ENCODE data around the gene PHF3.
"Not testable (repeated sequence)": the region's sequence is repeated elsewhere in the genome, so short reads cannot be mapped to it uniquely, and the experiment has no call there.

PHF3 gene

GRCh38 chr6:63734923-63735322 lies 99.3 kb downstream of the PHF3 start:
- Histone ChIP-seq H3K9ac (ENCODE audit: low read depth in 1 of 2, low read length in 2 of 2) (no peak overlapping the region), H3K4me1 (ENCODE audit: control insufficient read depth in 2 of 2, insufficient read depth in 2 of 2, low read length in 2 of 2) (peaks cover 0 to 6% of the 10 kb centered on the region in 2 donors), H3K4me3 (ENCODE audit: low read length in 2 of 2) (no peak overlapping the region), H3K9me3 (ENCODE audit: control insufficient read depth in 2 of 2, low read length in 2 of 2) (no peaks in the 10 kb centered on the region), H3K27ac (ENCODE audit: low read depth in 2 of 2, low read length in 2 of 2) (no peak overlapping the region), H3K27me3 (ENCODE audit: control insufficient read depth in 2 of 2, insufficient read depth in 2 of 2, low read length in 2 of 2) (no peaks in the 10 kb centered on the region), H3K36me3 (ENCODE audit: control insufficient read depth in 2 of 2, insufficient read depth in 2 of 2, low read length in 2 of 2) (no peaks in the 10 kb centered on the region)

- not testable (repeated sequence) for H3K36me3 ChIP-seq (ENCODE audit: control insufficient read depth in 2 of 2, insufficient read depth in 2 of 2, low read length in 2 of 2); H3K9ac ChIP-seq (ENCODE audit: low read depth in 1 of 2, low read length in 2 of 2); H3K4me3 ChIP-seq (ENCODE audit: low read length in 2 of 2); H3K27me3 ChIP-seq (ENCODE audit: control insufficient read depth in 2 of 2, insufficient read depth in 2 of 2, low read length in 2 of 2); H3K4me1 ChIP-seq (ENCODE audit: control insufficient read depth in 2 of 2, insufficient read depth in 2 of 2, low read length in 2 of 2); H3K9me3 ChIP-seq (ENCODE audit: control insufficient read depth in 2 of 2, low read length in 2 of 2); H3K27ac ChIP-seq (ENCODE audit: low read depth in 2 of 2, low read length in 2 of 2)
Measured at GRCh38 chr6:63738190-63738589, 102.6 kb downstream of the PHF3 start.

- Histone ChIP-seq H3K36me3 (ENCODE audit: control insufficient read depth in 2 of 2, insufficient read depth in 2 of 2, low read length in 2 of 2) (no peaks in the 10 kb centered on the region), H3K27me3 (ENCODE audit: control insufficient read depth in 2 of 2, insufficient read depth in 2 of 2, low read length in 2 of 2) (no peaks in the 10 kb centered on the region), H3K4me3 (ENCODE audit: low read length in 2 of 2) (no peak overlapping the region), H3K9ac (ENCODE audit: low read depth in 1 of 2, low read length in 2 of 2) (peak overlapping the region in 1 of 2 donors; percentile 18), H3K27ac (ENCODE audit: low read depth in 2 of 2, low read length in 2 of 2) (peak overlapping the region; percentile 11 to 53), H3K9me3 (ENCODE audit: control insufficient read depth in 2 of 2, low read length in 2 of 2) (no peaks in the 10 kb centered on the region), H3K4me1 (ENCODE audit: control insufficient read depth in 2 of 2, insufficient read depth in 2 of 2, low read length in 2 of 2) (peaks cover 0 to 8% of the 10 kb centered on the region in 2 donors)
Measured at GRCh38 chr6:63739094-63739687, 103.6 kb downstream of the PHF3 start.

- H3K27ac ChIP-seq (ENCODE audit: low read depth in 2 of 2, low read length in 2 of 2) = no peak overlapping the region
- no peaks in the 10 kb centered on the region for H3K27me3 ChIP-seq (ENCODE audit: control insufficient read depth in 2 of 2, insufficient read depth in 2 of 2, low read length in 2 of 2)
- H3K9ac ChIP-seq (ENCODE audit: low read depth in 1 of 2, low read length in 2 of 2) = no peak overlapping the region
- no peak overlapping the region for H3K4me3 ChIP-seq (ENCODE audit: low read length in 2 of 2)
- no peaks in the 10 kb centered on the region for H3K36me3 ChIP-seq (ENCODE audit: control insufficient read depth in 2 of 2, insufficient read depth in 2 of 2, low read length in 2 of 2)
- H3K9me3 ChIP-seq (ENCODE audit: control insufficient read depth in 2 of 2, low read length in 2 of 2) = no peaks in the 10 kb centered on the region
- H3K4me1 ChIP-seq (ENCODE audit: control insufficient read depth in 2 of 2, insufficient read depth in 2 of 2, low read length in 2 of 2) = peaks cover 0 to 8% of the 10 kb centered on the region in 2 donors
Measured at GRCh38 chr6:63740709-63741108, 105.1 kb downstream of the PHF3 start.

GRCh38 chr6:63742060-63742459 lies 106.5 kb downstream of the PHF3 start:
- Histone ChIP-seq H3K27me3 (ENCODE audit: control insufficient read depth in 2 of 2, insufficient read depth in 2 of 2, low read length in 2 of 2) (no peaks in the 10 kb centered on the region), H3K4me1 (ENCODE audit: control insufficient read depth in 2 of 2, insufficient read depth in 2 of 2, low read length in 2 of 2) (peaks cover 0 to 8% of the 10 kb centered on the region in 2 donors), H3K27ac (ENCODE audit: low read depth in 2 of 2, low read length in 2 of 2) (no peak overlapping the region), H3K36me3 (ENCODE audit: control insufficient read depth in 2 of 2, insufficient read depth in 2 of 2, low read length in 2 of 2) (no peaks in the 10 kb centered on the region), H3K9me3 (ENCODE audit: control insufficient read depth in 2 of 2, low read length in 2 of 2) (no peaks in the 10 kb centered on the region), H3K4me3 (ENCODE audit: low read length in 2 of 2) (no peak overlapping the region), H3K9ac (ENCODE audit: low read depth in 1 of 2, low read length in 2 of 2) (no peak overlapping the region)

GRCh38 chr6:63743691-63744090 lies 108.1 kb downstream of the PHF3 start:
- Histone ChIP-seq H3K4me1 (ENCODE audit: control insufficient read depth in 2 of 2, insufficient read depth in 2 of 2, low read length in 2 of 2) (peaks cover 0 to 7% of the 10 kb centered on the region in 2 donors), H3K9ac (ENCODE audit: low read depth in 1 of 2, low read length in 2 of 2) (no peak overlapping the region), H3K27me3 (ENCODE audit: control insufficient read depth in 2 of 2, insufficient read depth in 2 of 2, low read length in 2 of 2) (no peaks in the 10 kb centered on the region), H3K36me3 (ENCODE audit: control insufficient read depth in 2 of 2, insufficient read depth in 2 of 2, low read length in 2 of 2) (no peaks in the 10 kb centered on the region), H3K4me3 (ENCODE audit: low read length in 2 of 2) (no peak overlapping the region), H3K9me3 (ENCODE audit: control insufficient read depth in 2 of 2, low read length in 2 of 2) (no peaks in the 10 kb centered on the region), H3K27ac (ENCODE audit: low read depth in 2 of 2, low read length in 2 of 2) (no peak overlapping the region)

GRCh38 chr6:63744810-63745209 lies 109.2 kb downstream of the PHF3 start:
- no peaks in the 10 kb centered on the region for H3K27me3 ChIP-seq (ENCODE audit: control insufficient read depth in 2 of 2, insufficient read depth in 2 of 2, low read length in 2 of 2)
- no peak overlapping the region for H3K9ac ChIP-seq (ENCODE audit: low read depth in 1 of 2, low read length in 2 of 2)
- no peak overlapping the region for H3K27ac ChIP-seq (ENCODE audit: low read depth in 2 of 2, low read length in 2 of 2)
- no peaks in the 10 kb centered on the region for H3K9me3 ChIP-seq (ENCODE audit: control insufficient read depth in 2 of 2, low read length in 2 of 2)
- H3K4me1 ChIP-seq (ENCODE audit: control insufficient read depth in 2 of 2, insufficient read depth in 2 of 2, low read length in 2 of 2) = peaks cover 0 to 2% of the 10 kb centered on the region in 2 donors
- no peaks in the 10 kb centered on the region for H3K36me3 ChIP-seq (ENCODE audit: control insufficient read depth in 2 of 2, insufficient read depth in 2 of 2, low read length in 2 of 2)
- H3K4me3 ChIP-seq (ENCODE audit: low read length in 2 of 2) = no peak overlapping the region

GRCh38 chr6:63745784-63746183 lies 110.2 kb downstream of the PHF3 start:
- H3K4me3 ChIP-seq (ENCODE audit: low read length in 2 of 2) = no peak overlapping the region
- no peaks in the 10 kb centered on the region for H3K36me3 ChIP-seq (ENCODE audit: control insufficient read depth in 2 of 2, insufficient read depth in 2 of 2, low read length in 2 of 2)
- H3K27me3 ChIP-seq (ENCODE audit: control insufficient read depth in 2 of 2, insufficient read depth in 2 of 2, low read length in 2 of 2) = no peaks in the 10 kb centered on the region
- H3K27ac ChIP-seq (ENCODE audit: low read depth in 2 of 2, low read length in 2 of 2) = no peak overlapping the region
- H3K9ac ChIP-seq (ENCODE audit: low read depth in 1 of 2, low read length in 2 of 2) = no peak overlapping the region
- no peaks in the 10 kb centered on the region for H3K9me3 ChIP-seq (ENCODE audit: control insufficient read depth in 2 of 2, low read length in 2 of 2)
- no peaks in the 10 kb centered on the region for H3K4me1 ChIP-seq (ENCODE audit: control insufficient read depth in 2 of 2, insufficient read depth in 2 of 2, low read length in 2 of 2)

GRCh38 chr6:63750400-63750799 lies 114.8 kb downstream of the PHF3 start:
- Histone ChIP-seq H3K9me3 (ENCODE audit: control insufficient read depth in 2 of 2, low read length in 2 of 2) (no peaks in the 10 kb centered on the region), H3K36me3 (ENCODE audit: control insufficient read depth in 2 of 2, insufficient read depth in 2 of 2, low read length in 2 of 2) (no peaks in the 10 kb centered on the region), H3K4me1 (ENCODE audit: control insufficient read depth in 2 of 2, insufficient read depth in 2 of 2, low read length in 2 of 2) (no peaks in the 10 kb centered on the region), H3K27me3 (ENCODE audit: control insufficient read depth in 2 of 2, insufficient read depth in 2 of 2, low read length in 2 of 2) (no peaks in the 10 kb centered on the region), H3K9ac (ENCODE audit: low read depth in 1 of 2, low read length in 2 of 2) (no peak overlapping the region), H3K27ac (ENCODE audit: low read depth in 2 of 2, low read length in 2 of 2) (no peak overlapping the region), H3K4me3 (ENCODE audit: low read length in 2 of 2) (no peak overlapping the region)

- H3K36me3 ChIP-seq (ENCODE audit: control insufficient read depth in 2 of 2, insufficient read depth in 2 of 2, low read length in 2 of 2); H3K4me3 ChIP-seq (ENCODE audit: low read length in 2 of 2); H3K9ac ChIP-seq (ENCODE audit: low read depth in 1 of 2, low read length in 2 of 2); H3K27me3 ChIP-seq (ENCODE audit: control insufficient read depth in 2 of 2, insufficient read depth in 2 of 2, low read length in 2 of 2); H3K9me3 ChIP-seq (ENCODE audit: control insufficient read depth in 2 of 2, low read length in 2 of 2); H3K4me1 ChIP-seq (ENCODE audit: control insufficient read depth in 2 of 2, insufficient read depth in 2 of 2, low read length in 2 of 2); H3K27ac ChIP-seq (ENCODE audit: low read depth in 2 of 2, low read length in 2 of 2): not testable (repeated sequence)
Measured at GRCh38 chr6:63757275-63757674, 121.7 kb downstream of the PHF3 start.

GRCh38 chr6:63757826-63758225 lies 122.2 kb downstream of the PHF3 start:
- no peaks in the 10 kb centered on the region for H3K36me3 ChIP-seq (ENCODE audit: control insufficient read depth in 2 of 2, insufficient read depth in 2 of 2, low read length in 2 of 2)

More at GRCh38 chr6:63757826-63758225, 122.2 kb downstream of the PHF3 start:
- Histone ChIP-seq H3K27ac (ENCODE audit: low read depth in 2 of 2, low read length in 2 of 2) (no peak overlapping the region), H3K4me3 (ENCODE audit: low read length in 2 of 2) (no peak overlapping the region), H3K27me3 (ENCODE audit: control insufficient read depth in 2 of 2, insufficient read depth in 2 of 2, low read length in 2 of 2) (no peaks in the 10 kb centered on the region), H3K9ac (ENCODE audit: low read depth in 1 of 2, low read length in 2 of 2) (no peak overlapping the region), H3K9me3 (ENCODE audit: control insufficient read depth in 2 of 2, low read length in 2 of 2) (no peaks in the 10 kb centered on the region), H3K4me1 (ENCODE audit: control insufficient read depth in 2 of 2, insufficient read depth in 2 of 2, low read length in 2 of 2) (peaks cover 0 to 3% of the 10 kb centered on the region in 2 donors)
